Parathyroid adenoma (tissue), 2 donors: ENCODE results near the gene CTRB2.

ENCODE experiments used
- H2AFZ ChIP-seq: fragments of 300-600 bp; sonication (generic); one replicate; pipeline ENCODE4 v1.7.0; 2017; ENCODE audit warnings: antibody characterized with exemption, mild to moderate bottlenecking
- H3K27ac ChIP-seq: fragments of 300-600 bp; sonication (generic); one replicate; pipeline ENCODE4 v1.7.0; 2017
- H3K27me3 ChIP-seq: fragments of 300-600 bp; sonication (generic); one replicate; pipeline ENCODE4 v1.7.0; 2017; ENCODE audit warnings: low read length; ENCODE audit not compliant: control insufficient read depth, insufficient read depth
- H3K36me3 ChIP-seq: fragments of 300-600 bp; sonication (generic); one replicate; pipeline ENCODE4 v1.7.0; 2017; ENCODE audit warnings: low read length; ENCODE audit not compliant: control insufficient read depth, insufficient read depth
- H3K4me1 ChIP-seq: fragments of 300-600 bp; sonication (generic); one replicate; pipeline ENCODE4 v1.7.0; 2017; ENCODE audit warnings: control low read depth
- H3K4me2 ChIP-seq: fragments of 300-600 bp; sonication (generic); one replicate; pipeline ENCODE4 v1.7.0; 2017; ENCODE audit warnings: low read length
- H3K4me3 ChIP-seq: fragments of 300-600 bp; sonication (generic); one replicate; pipeline ENCODE4 v1.7.0; 2017; ENCODE audit warnings: low read depth, low read length
- H3K79me2 ChIP-seq: fragments of 300-600 bp; sonication (generic); one replicate; pipeline ENCODE4 v1.7.0; 2017; ENCODE audit warnings: control low read depth
- H3K9ac ChIP-seq: fragments of 300-600 bp; sonication (generic); one replicate; pipeline ENCODE4 v1.7.0; 2017; ENCODE audit warnings: mild to moderate bottlenecking
- H3K9me3 ChIP-seq: fragments of 300-600 bp; sonication (generic); one replicate; pipeline ENCODE4 v1.7.0; 2017; ENCODE audit warnings: low read length; ENCODE audit not compliant: control insufficient read depth
- TF ChIP-seq, protein P1 (sequence below): fragments of 300-600 bp; sonication (generic); IDR thresholded peaks from one replicate; pipeline ENCODE4 v1.7.0; 2017; ENCODE audit warnings: antibody characterized with exemption, mild to moderate bottlenecking
- donor health status: primary hyperparathyroidism.

CTRB2 gene

GRCh38 chr16:75252049-75252864 is 45.3 kb upstream of the CTRB2 start:
- Histone ChIP-seq H3K4me2 (peak overlapping the region; percentile 13), H3K9me3 (no peaks in the 10 kb centered on the region), H3K27ac (peak overlapping the region; percentile 62), H3K79me2 (peaks cover 62% of the 10 kb centered on the region), H3K4me1 (peaks cover 43% of the 10 kb centered on the region), H3K27me3 (no peaks in the 10 kb centered on the region), H3K36me3 (no peaks in the 10 kb centered on the region), H3K9ac (no peak overlapping the region), H3K4me3 (no peak overlapping the region), H2AFZ (peak overlapping the region; percentile 52)
- TF ChIP-seq, protein P1, sequence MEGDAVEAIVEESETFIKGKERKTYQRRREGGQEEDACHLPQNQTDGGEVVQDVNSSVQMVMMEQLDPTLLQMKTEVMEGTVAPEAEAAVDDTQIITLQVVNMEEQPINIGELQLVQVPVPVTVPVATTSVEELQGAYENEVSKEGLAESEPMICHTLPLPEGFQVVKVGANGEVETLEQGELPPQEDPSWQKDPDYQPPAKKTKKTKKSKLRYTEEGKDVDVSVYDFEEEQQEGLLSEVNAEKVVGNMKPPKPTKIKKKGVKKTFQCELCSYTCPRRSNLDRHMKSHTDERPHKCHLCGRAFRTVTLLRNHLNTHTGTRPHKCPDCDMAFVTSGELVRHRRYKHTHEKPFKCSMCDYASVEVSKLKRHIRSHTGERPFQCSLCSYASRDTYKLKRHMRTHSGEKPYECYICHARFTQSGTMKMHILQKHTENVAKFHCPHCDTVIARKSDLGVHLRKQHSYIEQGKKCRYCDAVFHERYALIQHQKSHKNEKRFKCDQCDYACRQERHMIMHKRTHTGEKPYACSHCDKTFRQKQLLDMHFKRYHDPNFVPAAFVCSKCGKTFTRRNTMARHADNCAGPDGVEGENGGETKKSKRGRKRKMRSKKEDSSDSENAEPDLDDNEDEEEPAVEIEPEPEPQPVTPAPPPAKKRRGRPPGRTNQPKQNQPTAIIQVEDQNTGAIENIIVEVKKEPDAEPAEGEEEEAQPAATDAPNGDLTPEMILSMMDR, result no peak

GRCh38 chr16:75251280-75252048 is 44.5 kb upstream of the CTRB2 start, which contains the start of gene BCAR1:
TSS of gene BCAR1 (minus strand) at chr16:75251624. CDS start at chr16:75251482, 142 bp downstream.
- TF ChIP-seq, protein P1, result no peak
- no peaks in the 10 kb centered on the region for H3K9me3 ChIP-seq
- peaks cover 57% of the 10 kb centered on the region for H3K79me2 ChIP-seq
- peak within 1 kb of the TSS; percentile 92 for H3K4me2 ChIP-seq
- peaks cover 39% of the 10 kb centered on the region for H3K4me1 ChIP-seq
- peak within 1 kb of the TSS; percentile 76 for H3K4me3 ChIP-seq
- no peaks in the 10 kb centered on the region for H3K27me3 ChIP-seq
- H3K9ac ChIP-seq, result peak within 1 kb of the TSS; percentile 55
- no peaks in the 10 kb centered on the region for H3K36me3 ChIP-seq
- peak within 1 kb of the TSS; percentile 63 for H3K27ac ChIP-seq
- peak within 1 kb of the TSS; percentile 57 for H2AFZ ChIP-seq

- no peaks in the 10 kb centered on the region for H3K36me3 ChIP-seq
- no peaks in the 10 kb centered on the region for H3K9me3 ChIP-seq
- H3K9ac ChIP-seq, result peak overlapping the region; percentile 55
- peaks cover 55% of the 10 kb centered on the region for H3K79me2 ChIP-seq
- peak overlapping the region; percentile 92 for H3K4me2 ChIP-seq
- H3K27me3 ChIP-seq, result no peaks in the 10 kb centered on the region
- H3K4me3 ChIP-seq, result peak overlapping the region; percentile 76
- H3K4me1 ChIP-seq, result peaks cover 39% of the 10 kb centered on the region
- H2AFZ ChIP-seq, result peak overlapping the region; percentile 57
- peak overlapping the region; percentile 63 for H3K27ac ChIP-seq
- TF ChIP-seq, protein P1, result no peak
These were observed 43.9 kb upstream of the CTRB2 start for GRCh38 chr16:75250809-75251279.

- TF ChIP-seq, protein P1, result no peak
- peak overlapping the region; percentile 92 for H3K4me2 ChIP-seq
- no peaks in the 10 kb centered on the region for H3K36me3 ChIP-seq
- H2AFZ ChIP-seq, result peak overlapping the region; percentile 57
- H3K9ac ChIP-seq, result no peak overlapping the region
- peak overlapping the region; percentile 63 for H3K27ac ChIP-seq
- H3K4me3 ChIP-seq, result peak overlapping the region; percentile 76
- no peaks in the 10 kb centered on the region for H3K27me3 ChIP-seq
- H3K4me1 ChIP-seq, result peaks cover 39% of the 10 kb centered on the region
- H3K9me3 ChIP-seq, result no peaks in the 10 kb centered on the region
- peaks cover 49% of the 10 kb centered on the region for H3K79me2 ChIP-seq
These were observed 43.3 kb upstream of the CTRB2 start for GRCh38 chr16:75250089-75250808.
